ENCODE data around the gene CSTB.

- TF ChIP-seq CTCF (IDR thresholded peaks at IDR 0.05; ENCODE audit: poor library complexity) (no peak), EZH2phosphoT487 (IDR thresholded peaks at IDR 0.05; ENCODE audit: low read depth, severe bottlenecking, unreplicated experiment) (no peak), EZH2 (IDR thresholded peaks at IDR 0.05; ENCODE audit: borderline replicate concordance) (no peak)
Observed at GRCh38 chr21:43797925-43798715, 22.0 kb upstream of the CSTB start.

All from hepatocyte (in vitro differentiated cells).